ENCODE results near the gene UTP14C.
"Not testable (repeated sequence)": the region's sequence is repeated elsewhere in the genome, so short reads cannot be mapped to it uniquely, and the experiment has no call there.

The UTP14C gene, protein sequence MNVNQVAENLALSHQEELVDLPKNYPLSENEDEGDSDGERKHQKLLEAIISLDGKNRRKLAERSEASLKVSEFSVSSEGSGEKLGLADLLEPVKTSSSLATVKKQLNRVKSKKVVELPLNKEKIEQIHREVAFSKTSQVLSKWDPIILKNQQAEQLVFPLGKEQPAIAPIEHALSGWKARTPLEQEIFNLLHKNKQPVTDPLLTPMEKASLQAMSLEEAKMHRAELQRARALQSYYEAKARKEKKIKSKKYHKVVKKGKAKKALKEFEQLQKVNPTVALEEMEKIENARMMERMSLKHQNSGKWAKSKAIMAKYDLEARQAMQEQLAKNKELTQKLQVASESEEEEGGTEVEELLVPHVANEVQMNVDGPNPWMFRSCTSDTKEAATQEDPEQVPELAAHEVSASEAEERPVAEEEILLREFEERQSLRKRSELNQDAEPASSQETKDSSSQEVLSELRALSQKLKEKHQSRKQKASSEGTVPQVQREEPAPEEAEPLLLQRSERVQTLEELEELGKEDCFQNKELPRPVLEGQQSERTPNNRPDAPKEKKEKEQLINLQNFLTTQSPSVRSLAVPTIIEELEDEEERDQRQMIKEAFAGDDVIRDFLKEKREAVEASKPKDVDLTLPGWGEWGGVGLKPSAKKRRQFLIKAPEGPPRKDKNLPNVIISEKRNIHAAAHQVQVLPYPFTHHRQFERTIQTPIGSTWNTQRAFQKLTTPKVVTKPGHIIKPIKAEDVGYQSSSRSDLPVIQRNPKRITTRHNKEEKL

DNA sequence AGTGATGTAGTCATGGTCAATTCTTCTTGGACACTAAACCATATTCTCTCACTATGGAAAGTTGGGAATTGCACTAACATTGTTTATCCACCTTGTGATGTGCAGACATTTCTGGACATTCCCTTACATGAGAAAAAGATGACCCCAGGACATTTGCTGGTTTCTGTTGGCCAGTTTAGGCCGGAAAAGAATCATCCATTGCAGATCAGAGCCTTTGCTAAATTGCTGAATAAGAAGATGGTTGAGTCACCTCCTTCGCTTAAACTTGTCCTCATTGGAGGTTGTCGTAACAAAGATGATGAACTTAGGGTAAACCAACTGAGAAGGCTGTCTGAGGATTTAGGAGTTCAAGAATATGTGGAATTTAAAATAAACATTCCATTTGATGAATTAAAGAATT is at the start of gene UTP14C:
Gene UTP14C (plus strand): TSS at position 211 of the 400 bp plus-strand sequence. CDS start 4,114 bp downstream, outside the sequence.
- DNase-seq: no peak

DNA sequence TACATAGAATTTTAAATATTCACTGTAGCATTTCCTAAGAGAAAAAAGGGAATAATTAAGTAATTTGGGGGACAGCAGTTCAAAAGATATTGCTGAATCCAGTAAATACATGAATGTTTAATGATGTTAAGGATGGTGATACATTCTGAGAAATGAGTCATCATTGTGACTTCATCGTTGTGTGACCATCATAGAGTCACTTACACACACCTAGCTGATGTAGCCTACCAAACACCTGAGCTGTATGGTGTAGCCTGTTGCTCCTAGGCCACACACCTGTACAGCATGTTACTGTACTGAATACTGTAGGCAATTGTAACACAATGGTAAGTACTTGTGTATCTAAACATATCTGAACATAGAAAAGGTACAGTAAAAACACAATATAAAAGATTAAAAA is 48.1 kb upstream of the UTP14C start:
- DNase-seq: no peak

- no peak for DNase-seq
These were observed 47.6 kb upstream of the UTP14C start for GRCh38 chr13:51976890-51977289.

GRCh38 chr13:51977625-51978024 is 46.9 kb upstream of the UTP14C start:
- no peak for DNase-seq

- no peak for DNase-seq
These were observed 45.5 kb upstream of the UTP14C start for GRCh38 chr13:51978796-51979556.

DNA sequence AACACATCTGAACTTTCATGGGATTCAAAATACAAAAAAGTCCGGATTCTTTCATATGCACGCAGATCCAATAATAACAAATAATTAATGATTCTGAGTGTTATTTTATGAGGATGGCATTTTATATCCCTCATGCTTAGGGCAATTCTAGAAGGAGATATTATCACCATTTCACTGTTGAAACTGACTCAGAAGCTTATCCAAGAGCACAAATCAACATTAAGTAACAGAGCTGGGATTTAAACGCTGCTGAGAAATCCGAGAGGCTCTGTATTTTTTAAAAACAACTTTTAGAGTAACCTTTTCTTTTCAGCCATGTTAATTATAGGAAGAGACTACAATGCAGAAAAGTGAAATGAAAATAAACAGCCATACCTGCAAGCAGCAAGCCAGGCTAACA is 43.6 kb upstream of the UTP14C start:
- no peak for DNase-seq

GRCh38 chr13:51981355-51981754 is 43.1 kb upstream of the UTP14C start:
- DNase-seq: no peak

DNA sequence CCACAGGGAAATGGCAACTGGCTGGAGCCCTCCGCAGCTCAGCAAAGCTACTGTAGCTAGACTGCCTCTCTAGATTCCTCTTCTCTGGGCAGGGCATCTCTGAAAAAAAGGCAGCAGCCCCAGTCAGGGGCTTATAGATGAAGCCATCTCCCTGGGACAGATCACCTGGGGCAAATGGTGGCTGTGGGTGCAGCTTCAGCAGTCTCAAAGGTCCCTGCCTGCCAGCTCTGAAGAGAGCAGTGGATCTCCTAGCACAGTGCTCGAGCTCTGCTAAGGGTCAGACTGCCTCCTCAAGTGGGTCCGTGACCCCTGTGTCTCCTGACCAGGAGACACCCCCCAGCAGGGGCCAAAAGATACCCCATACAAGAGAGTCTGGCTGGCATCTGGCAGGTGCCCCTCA is 41.2 kb upstream of the UTP14C start:
- DNase-seq: not testable (repeated sequence)

- not testable (repeated sequence) for DNase-seq
These were observed 39.6 kb upstream of the UTP14C start for GRCh38 chr13:51984904-51985303.

DNA sequence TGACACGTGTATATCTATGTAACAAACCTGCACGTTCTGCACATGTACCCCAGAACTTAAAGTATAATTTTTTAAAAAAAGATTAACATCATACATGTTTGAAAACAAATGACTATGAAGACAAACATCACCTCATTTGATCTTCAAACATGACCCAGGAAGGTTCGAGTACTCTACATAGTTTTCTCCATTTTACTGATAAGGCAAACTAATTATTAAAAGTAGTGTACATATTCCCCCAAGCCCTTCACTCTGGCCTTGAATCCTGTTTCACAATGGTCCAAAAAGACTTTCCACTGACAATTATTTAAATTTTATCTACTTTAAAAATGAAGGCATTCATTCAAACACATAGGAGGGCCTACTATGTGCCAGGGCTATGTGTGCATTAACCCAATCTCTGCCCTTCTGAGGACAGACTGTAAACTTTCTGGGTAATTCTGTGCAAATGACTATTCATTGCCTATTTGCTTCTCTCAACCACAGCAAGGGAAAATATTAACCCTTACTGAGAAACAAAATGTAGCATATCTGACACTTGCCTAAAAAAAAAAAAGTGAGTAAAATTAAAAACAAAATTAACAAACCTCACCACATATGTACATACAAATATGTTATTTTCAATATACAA is 35.4 kb upstream of the UTP14C start:
- no peak for DNase-seq

DNA sequence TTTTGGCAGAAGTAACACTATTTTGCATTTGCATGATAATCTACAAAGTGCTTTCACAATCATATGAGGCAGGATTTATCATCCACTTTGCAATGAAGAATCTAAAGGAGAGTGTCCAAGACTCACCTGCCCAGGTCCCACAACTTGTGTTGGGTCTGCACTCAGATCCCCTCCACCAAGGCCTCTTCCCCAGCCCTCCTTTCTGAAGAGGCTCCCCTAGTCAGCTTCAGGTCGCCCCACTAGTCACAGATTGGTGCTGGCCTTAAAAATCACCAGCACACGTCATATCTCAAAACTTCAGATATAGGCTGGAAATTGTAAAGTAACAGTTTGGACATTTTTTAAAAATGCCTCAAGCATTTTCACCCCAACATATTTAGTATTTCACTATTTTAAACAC is 30.8 kb upstream of the UTP14C start:
- DNase-seq: no peak

- DNase-seq: no peak
These were observed 28.6 kb upstream of the UTP14C start for GRCh38 chr13:51995677-51996551.

GRCh38 chr13:51996641-51997040 is 27.9 kb upstream of the UTP14C start:
- no peak for DNase-seq

GRCh38 chr13:51997186-51997585 is 27.3 kb upstream of the UTP14C start:
- DNase-seq: no peak

DNA sequence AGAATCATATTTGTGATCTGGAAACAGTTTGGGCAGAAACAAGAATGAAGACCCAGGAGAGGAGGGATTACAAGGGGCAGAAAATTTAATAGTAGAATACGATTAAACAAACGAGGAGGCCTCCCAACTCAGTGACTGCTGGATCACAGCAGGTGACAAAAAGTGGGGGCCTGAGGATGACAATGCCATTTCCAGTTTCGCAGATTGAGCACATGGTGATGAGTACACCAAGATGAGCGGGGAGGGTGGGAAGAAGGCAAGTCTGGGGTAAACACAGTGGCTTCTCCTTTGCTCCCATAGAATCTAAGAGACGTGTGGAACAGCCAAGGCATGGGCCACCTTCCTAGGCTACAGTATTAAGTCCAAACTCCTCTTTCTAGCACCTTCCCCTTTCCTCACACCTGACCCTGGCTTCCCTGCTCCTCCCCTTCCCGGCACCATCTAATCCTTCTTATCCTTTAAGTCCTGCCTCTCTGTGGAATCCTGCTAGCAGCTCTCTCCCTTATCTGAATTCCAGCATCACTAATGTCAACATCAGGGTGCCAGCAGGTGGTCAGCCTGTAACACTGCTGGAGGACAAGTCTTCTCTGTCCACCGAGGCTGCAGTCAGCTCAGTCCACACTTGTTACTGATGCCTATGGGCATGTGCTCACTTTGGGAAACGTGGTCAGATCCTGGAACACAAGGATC is 26.7 kb upstream of the UTP14C start:
- peak; percentile 38 for DNase-seq

GRCh38 chr13:51998723-51999509 is 25.6 kb upstream of the UTP14C start:
- DNase-seq: peak; percentile 25

GRCh38 chr13:51999510-51999911 is 25.0 kb upstream of the UTP14C start:
- DNase-seq: no peak

DNA sequence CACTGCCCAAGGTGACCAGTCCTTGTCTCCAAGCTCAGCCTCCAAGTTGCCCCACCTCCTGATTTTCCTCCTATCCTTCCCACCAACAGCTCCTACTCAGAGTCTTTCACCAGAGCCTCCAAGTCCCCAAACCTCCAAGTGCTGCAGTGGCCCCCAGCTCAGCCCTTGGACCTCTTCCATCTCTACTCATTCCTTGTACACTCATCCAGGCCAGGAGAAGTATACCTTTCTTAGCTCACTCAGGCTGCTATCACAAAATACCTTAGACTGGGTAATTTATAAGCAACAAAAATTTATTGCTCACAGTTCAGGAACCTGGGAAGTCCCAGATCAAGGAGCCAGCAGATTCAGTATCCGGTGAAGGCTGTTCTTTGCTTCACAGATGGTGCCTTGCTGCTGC is 24.6 kb upstream of the UTP14C start:
- DNase-seq: no peak

- peak; percentile 23 for DNase-seq
These were observed 23.3 kb upstream of the UTP14C start for GRCh38 chr13:52001120-52001731.

DNA sequence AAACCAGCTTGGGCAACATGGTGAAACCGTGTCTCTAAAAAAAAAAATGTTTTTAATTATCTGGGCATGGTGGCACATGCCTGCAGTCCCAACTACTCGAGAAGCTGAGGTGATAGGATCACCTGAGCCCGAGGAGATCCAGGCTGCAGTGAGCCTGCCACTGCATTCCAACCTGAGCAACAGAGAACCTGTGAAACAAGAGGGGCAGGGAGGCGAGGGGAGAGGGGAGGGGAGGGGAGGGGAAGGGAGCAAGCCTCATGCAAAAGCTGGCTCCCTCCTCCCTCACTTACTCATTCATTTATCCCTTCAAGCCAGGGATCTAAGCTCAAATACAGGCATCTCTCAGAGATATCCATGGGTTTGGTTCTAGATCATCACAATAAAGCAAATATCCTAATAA is 22.1 kb upstream of the UTP14C start:
- no peak for DNase-seq
